K562 (cell line): ENCODE data around the gene DGCR8. TPM values are rescaled to one million over a fixed set of nuclear protein-coding genes. Genes with fewer than 3 reads are reported as not detected.

Source experiments
- ATAC-seq: fragments of 200-7000 bp; cut with Tn5 transposase; 3 replicates; pipeline ENCODE4 v1.9.1; 2020; ENCODE audit warnings: moderate library complexity
- BruUV-seq: library from RNA; stranded (reverse); fragments of 400-500 nt; replicated peaks from 2 replicates; lab custom pipeline; 2021; lab: Mats Ljungman, UMichigan
- CTCF ChIA-PET: fragments of 300-600 bp; formaldehyde crosslinking; extraction: SDS; loops from one replicate; lab custom pipeline; 2021; ENCODE audit warnings: low intra/inter-chr PET ratio; lab: Yijun Ruan, JAX
- POLR2A ChIA-PET: fragments of 300-600, 350-650 bp; sonication (Branson Sonifier 250); formaldehyde crosslinking; extraction: SDS; loops from one replicate; lab custom pipeline; 2021; ENCODE audit warnings: antibody characterized with exemption, inconsistent platforms; lab: Yijun Ruan, JAX
- DNase-seq, 4 experiments: peaks; one replicate each; pipeline versions ENCODE4 v3.0.0 to v3.0.0-alpha.2; 2011 to 2018; ENCODE audit warnings: low spot score in 3 of 4, mixed read lengths in 3 of 4; ENCODE audit errors: extremely low read depth in 1 of 4
- FAIRE-seq: peaks from 2 replicates; lab custom pipeline; 2011; peaks lifted over from hg19 to GRCh38; lab: Jason Lieb, UNC
- H2AFZ ChIP-seq: 2 replicates; pipeline ENCODE4 v1.6.0; 2011; ENCODE audit warnings: low read depth, low read length, control low read depth, inconsistent platforms
- H3K27ac ChIP-seq: fragments of 200-600 bp; 3 replicates; pipeline ENCODE4 v1.8.0; 2011; ENCODE audit warnings: low read depth, mild to moderate bottlenecking, control low read depth, inconsistent platforms, low read length, moderate library complexity, mixed read lengths; ENCODE audit errors: extremely low read depth
- H3K27me3 ChIP-seq, 2 experiments: fragments of 300-600 bp in 1 of 2; 2 replicates in 1 of 2; 3 replicates in 1 of 2; pipeline versions ENCODE4 v1.6.0 to v1.8.0; 2011; ENCODE audit warnings: inconsistent platforms in 2 of 2, low read length in 2 of 2, mild to moderate bottlenecking in 1 of 2, mixed read lengths in 1 of 2, moderate library complexity in 1 of 2; ENCODE audit not compliant: control insufficient read depth in 2 of 2, insufficient read depth in 2 of 2
- H3K36me3 ChIP-seq: fragments of 300-600 bp; 3 replicates; pipeline ENCODE4 v1.8.0; 2011; ENCODE audit warnings: mild to moderate bottlenecking, low read length, inconsistent platforms; ENCODE audit not compliant: control insufficient read depth, insufficient read depth
- H3K4me1 ChIP-seq, 2 experiments: fragments of 200-600 bp in 1 of 2; replicated peaks in 1 of 2; 2 replicates in 1 of 2; 3 replicates in 1 of 2; pipeline versions ENCODE4 v1.5.1 to v1.8.0; 2011; ENCODE audit warnings: inconsistent platforms in 2 of 2, low read length in 2 of 2, mild to moderate bottlenecking in 1 of 2, mixed read lengths in 1 of 2, moderate library complexity in 1 of 2; ENCODE audit not compliant: control insufficient read depth in 2 of 2, insufficient read depth in 2 of 2
- H3K4me2 ChIP-seq: 2 replicates; pipeline ENCODE4 v1.6.1; 2011; ENCODE audit warnings: low read length, control low read depth, inconsistent platforms, mixed read lengths; ENCODE audit not compliant: insufficient read depth
- H3K4me3 ChIP-seq: fragments of 200-600 bp; sonication (generic), shearing (Covaris generic); 2 replicates; pipeline ENCODE4 v1.5.1; 2016; ENCODE audit warnings: control low read depth, inconsistent platforms
- H3K79me2 ChIP-seq: fragments of 200-600 bp; 3 replicates; pipeline ENCODE4 v1.8.0; 2011; ENCODE audit warnings: low read length, inconsistent platforms; ENCODE audit not compliant: control insufficient read depth, insufficient read depth
- H3K9ac ChIP-seq, 2 experiments: 2 replicates each; pipeline versions ENCODE4 v1.6.0 to v1.6.1; 2011; ENCODE audit warnings: low read depth in 2 of 2, low read length in 2 of 2, control low read depth in 1 of 2, inconsistent platforms in 1 of 2, mild to moderate bottlenecking in 1 of 2, mixed read lengths in 1 of 2; ENCODE audit not compliant: insufficient read depth in 1 of 2
- H3K9me1 ChIP-seq: one replicate; pipeline ENCODE4 v1.6.0; 2011; ENCODE audit warnings: inconsistent platforms, mild to moderate bottlenecking, low read length, moderate library complexity; ENCODE audit not compliant: control insufficient read depth, insufficient read depth
- H3K9me3 ChIP-seq: replicated peaks from 2 replicates; pipeline ENCODE4 v1.5.1; 2011; ENCODE audit warnings: low read depth, low read length, inconsistent platforms; ENCODE audit not compliant: control insufficient read depth, insufficient read depth
- H4K20me1 ChIP-seq: replicated peaks from 2 replicates; pipeline ENCODE4 v1.6.1; 2011; ENCODE audit warnings: low read length, inconsistent platforms, mixed read lengths; ENCODE audit not compliant: control insufficient read depth, insufficient read depth
- ATF1 ChIP-seq, 2 experiments: fragments of 450-650 bp in 1 of 2; IDR thresholded peaks; 2 replicates each; pipeline ENCODE4 v1.6.1; 2016; ENCODE audit warnings: missing compliant biosample characterization in 1 of 2, missing genetic modification characterization in 1 of 2
- BCOR ChIP-seq: fragments of 450-650 bp; IDR thresholded peaks from 2 replicates; pipeline ENCODE4 v1.6.1; 2016
- CHCHD3 ChIP-seq: fragments of 250-450 bp; sonication (Bioruptor Pico); IDR thresholded peaks from 2 replicates; pipeline ENCODE4 v2.1.2; 2022; ENCODE audit warnings: mild to moderate bottlenecking
- DPF2 ChIP-seq: fragments of 450-650 bp; IDR thresholded peaks from 2 replicates; pipeline ENCODE4 v1.6.1; 2016
- MCM3 ChIP-seq: fragments of 450-650 bp; IDR thresholded peaks from 2 replicates; pipeline ENCODE4 v1.6.1; 2016
- POLR2G ChIP-seq: fragments of 200-400 bp; formaldehyde crosslinking; IDR thresholded peaks from 2 replicates; pipeline ENCODE4 v1.6.1; 2017; ENCODE audit warnings: low read depth, mild to moderate bottlenecking, antibody characterized with exemption, low read length, moderate library complexity
- RBFOX2 ChIP-seq: fragments of 200-400 bp; formaldehyde crosslinking; IDR thresholded peaks from 2 replicates; pipeline ENCODE4 v1.6.1; 2017; ENCODE audit warnings: low read depth, mild to moderate bottlenecking, low read length, moderate library complexity
- SAP30 ChIP-seq: fragments of 200-600 bp; sonication (generic); IDR thresholded peaks from 2 replicates; pipeline ENCODE4 v1.6.1; 2012; ENCODE audit warnings: borderline replicate concordance, low read depth, mild to moderate bottlenecking, moderate library complexity, low read length, control low read depth, inconsistent platforms; ENCODE audit not compliant: insufficient read depth, poor library complexity, severe bottlenecking
- SMAD3 ChIP-seq: fragments of 450-650 bp; formaldehyde crosslinking; conservative IDR thresholded peaks from 2 replicates; pipeline ENCODE4 v1.4.0; 2020; ENCODE audit warnings: mild to moderate bottlenecking
- SMAD4 ChIP-seq: fragments of 250-450 bp; sonication (Bioruptor Pico); conservative IDR thresholded peaks from 2 replicates; pipeline ENCODE4 v1.8.0; 2021; ENCODE audit warnings: inconsistent platforms, mild to moderate bottlenecking, moderate library complexity
- TEAD1 ChIP-seq, 2 experiments: fragments of 450-650 bp in 1 of 2; sonication (generic) in 1 of 2; formaldehyde crosslinking; IDR thresholded peaks; 2 replicates each; pipeline versions ENCODE4 v1.4.0 to v1.8.0; 2020 to 2022; ENCODE audit warnings: mild to moderate bottlenecking in 2 of 2, missing genetic modification reagents in 1 of 2
- THRA ChIP-seq: fragments of 450-650 bp; IDR thresholded peaks from 2 replicates; pipeline ENCODE4 v1.6.1; 2017; ENCODE audit warnings: mild to moderate bottlenecking, moderate library complexity
- ZFP30 ChIP-seq: fragments of 250-450 bp; sonication (Bioruptor Pico); IDR thresholded peaks from 2 replicates; pipeline ENCODE4 v1.8.0; 2022; ENCODE audit warnings: moderate library complexity, mild to moderate bottlenecking, inconsistent platforms, borderline replicate concordance
- ZNF239 ChIP-seq: fragments of 250-450 bp; sonication (Bioruptor Pico); IDR thresholded peaks from 2 replicates; pipeline ENCODE4 v1.4.0; 2020; ENCODE audit warnings: mild to moderate bottlenecking
- ZNF3 ChIP-seq: fragments of 250-450 bp; sonication (Bioruptor Pico); IDR thresholded peaks from 2 replicates; pipeline ENCODE4 v1.5.0; 2021; ENCODE audit warnings: mild to moderate bottlenecking, moderate library complexity
- ZNF408 ChIP-seq: fragments of 250-450 bp; sonication (Bioruptor Pico); IDR thresholded peaks from 2 replicates; pipeline ENCODE4 v1.4.0; 2020; ENCODE audit warnings: low read depth, mild to moderate bottlenecking, moderate library complexity
- ZNF449 ChIP-seq: fragments of 250-450 bp; sonication (Bioruptor Pico); IDR thresholded peaks from 2 replicates; pipeline ENCODE4 v1.8.0; 2022; ENCODE audit warnings: moderate library complexity, mild to moderate bottlenecking, inconsistent platforms
- WGBS: fragments of 100-300 bp; shearing (Covaris generic); methylation state at CpG from one replicate; pipeline ENCODE4 v1.1.6; 2016; ENCODE audit warnings: low coverage, mixed read lengths; ENCODE audit not compliant: insufficient coverage; ENCODE audit errors: missing lambda C conversion rate; 5-methylcytosine and 5-hydroxymethylcytosine counted together
- in situ Hi-C: fragments of 300-500 bp; cut with MboI; formaldehyde crosslinking; loops from 4 replicates; pipeline ENCODE4 v1.15.0; 2018; ENCODE audit warnings: inconsistent platforms, mixed read lengths
- intact Hi-C: fragments of 100-400 bp; cut with micrococcal nuclease; formaldehyde crosslinking; loops from 2 replicates; pipeline ENCODE4 v1.14.2; 2022
- polyA plus RNA-seq, 8 experiments: library from polyadenylated mRNA; depleted of rRNA in 4 of 8; stranded (reverse) in 5 of 8; unstranded in 3 of 8; fragments of >200 nt; fragmentation: Nextera tagmentation in 2 of 8; fragmentation: Illumina TruSeq in 1 of 8; extraction: Ambion mirVana in 2 of 8; extraction: Trizol in 1 of 8; gene quantifications; 2 replicates each; pipeline versions ENCODE4 v1.2.1 to v1.2.3, GENCODE V29; 2011 to 2014; ENCODE audit warnings: inconsistent platforms in 1 of 8, missing spikeins in 1 of 8
- total RNA-seq, 7 experiments: library from RNA; depleted of rRNA in 6 of 7; stranded (reverse); fragments of >200 nt in 6 of 7; fragmentation: Illumina TruSeq in 2 of 7; extraction: Trizol in 2 of 7; gene quantifications; 2 replicates each; pipeline versions ENCODE4 v1.2.1 to v1.2.3, GENCODE V29; 2011 to 2021; ENCODE audit warnings: low replicate concordance in 1 of 7
- TF ChIP-seq, protein P1 (sequence below): fragments of 450-650 bp; IDR thresholded peaks from 2 replicates; pipeline ENCODE4 v1.6.1; 2017; ENCODE audit warnings: antibody characterized with exemption

DGCR8 gene
- total and polyA plus RNA-seq, 9 of the 15 experiments (the other 6 are each of a cell fraction or from before 2014, with no cell fraction given), result 5.9 to 144 (median 80.1) TPM

- TF ChIP-seq CHCHD3 (CRISPR knock-in tag), result no peak
- TF ChIP-seq SMAD3 (CRISPR knock-in tag), result no peak
- TF ChIP-seq THRA, result no peak
- peak; percentile 33; the same call in 1 of the 2 replicates for TF ChIP-seq BCOR
- TF ChIP-seq ZNF449 (CRISPR knock-in tag), result no peak
- TF ChIP-seq ZNF239 (CRISPR knock-in tag), result no peak
- TF ChIP-seq MCM3, result no peak
- TF ChIP-seq TEAD1 (CRISPR knock-in tag; IDR thresholded peaks at IDR 0.05), result no peak
- no peak for TF ChIP-seq DPF2
Observed at GRCh38 chr22:20055144-20055543, 24.9 kb upstream of the DGCR8 start (continued).

DNA sequence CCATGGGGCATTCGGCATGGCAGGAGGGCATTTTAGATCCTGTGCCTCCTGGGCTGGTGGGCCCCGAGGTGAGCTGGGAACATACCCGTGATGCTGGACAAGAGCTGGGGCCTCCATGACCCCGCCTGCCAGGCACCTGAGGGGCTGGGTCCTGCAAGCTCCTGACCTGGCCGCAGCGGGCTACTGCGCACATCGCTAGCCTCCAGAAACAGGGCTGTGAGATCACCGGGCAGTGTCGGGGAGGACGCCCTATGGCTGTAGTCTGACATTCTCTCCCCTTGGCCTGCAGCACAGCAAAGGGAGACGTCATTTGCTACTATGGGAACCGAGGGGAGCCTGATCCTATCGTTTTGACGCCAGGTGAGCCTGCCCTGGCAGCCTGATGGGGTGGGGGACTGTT, 24.4 kb upstream of the DGCR8 start:
- in situ Hi-C loops (no loop called here), intact Hi-C loops (no loop called here)
- CTCF ChIA-PET, result no interaction called here
- peaks cover 21% of the 10 kb centered on the region for H3K9me1 ChIP-seq
- H4K20me1 ChIP-seq, result peaks cover 6% of the 10 kb centered on the region; the same call in 1 of the 2 replicates
- POLR2A ChIA-PET, result interaction anchor here (0.8 to 3.3 kb wide), 4 partner anchors 10 to 42 kb away, joined by 3 to 10 read pairs (median 6); no protein-coding TSS in a partner anchor
- H3K36me3 ChIP-seq, result peaks cover 75% of the 10 kb centered on the region; the same call in 2 of the 3 replicates
- no peak overlapping the region for H3K4me3 ChIP-seq
- peaks cover 28 to 78% of the 10 kb centered on the region in 2 experiments for H3K4me1 ChIP-seq
- no peaks in the 10 kb centered on the region for H3K27me3 ChIP-seq
- no peaks in the 10 kb centered on the region for H3K9me3 ChIP-seq
- FAIRE-seq (no peak), ATAC-seq (no peak), DNase-seq (no peak)
- no peak overlapping the region for H3K27ac ChIP-seq
- H2AFZ ChIP-seq, result no peak overlapping the region
- H3K4me2 ChIP-seq, result no peak overlapping the region
- H3K79me2 ChIP-seq, result peaks cover 8% of the 10 kb centered on the region; the same call in 2 of the 3 replicates
- BruUV-seq, result no TSS peak
- 84% methylated on average over 15 of the region's 15 CpGs for whole genome bisulfite sequencing
- peak overlapping the region in 1 of 2 experiments; percentile 46; a peak in 2 of 4 replicates for H3K9ac ChIP-seq
- TF ChIP-seq ZNF408 (CRISPR knock-in tag) (0 out of 2 replicates have a peak, but pooled peaks have one; percentile 11), SAP30 (no peak), ATF1 (CRISPR knock-in tag; IDR thresholded peaks at IDR 0.05) (0 out of 2 replicates have a peak, but pooled peaks have one; percentile 34), ATF1 (tag; IDR thresholded peaks at IDR 0.05) (no peak), RBFOX2 (peak; percentile 21; the same call in 1 of the 2 replicates), ZNF3 (CRISPR knock-in tag) (no peak), SMAD4 (no peak), ZFP30 (CRISPR knock-in tag) (no peak), POLR2G (peak; percentile 54; the same call in 1 of the 2 replicates)
- TF ChIP-seq, protein P1, sequence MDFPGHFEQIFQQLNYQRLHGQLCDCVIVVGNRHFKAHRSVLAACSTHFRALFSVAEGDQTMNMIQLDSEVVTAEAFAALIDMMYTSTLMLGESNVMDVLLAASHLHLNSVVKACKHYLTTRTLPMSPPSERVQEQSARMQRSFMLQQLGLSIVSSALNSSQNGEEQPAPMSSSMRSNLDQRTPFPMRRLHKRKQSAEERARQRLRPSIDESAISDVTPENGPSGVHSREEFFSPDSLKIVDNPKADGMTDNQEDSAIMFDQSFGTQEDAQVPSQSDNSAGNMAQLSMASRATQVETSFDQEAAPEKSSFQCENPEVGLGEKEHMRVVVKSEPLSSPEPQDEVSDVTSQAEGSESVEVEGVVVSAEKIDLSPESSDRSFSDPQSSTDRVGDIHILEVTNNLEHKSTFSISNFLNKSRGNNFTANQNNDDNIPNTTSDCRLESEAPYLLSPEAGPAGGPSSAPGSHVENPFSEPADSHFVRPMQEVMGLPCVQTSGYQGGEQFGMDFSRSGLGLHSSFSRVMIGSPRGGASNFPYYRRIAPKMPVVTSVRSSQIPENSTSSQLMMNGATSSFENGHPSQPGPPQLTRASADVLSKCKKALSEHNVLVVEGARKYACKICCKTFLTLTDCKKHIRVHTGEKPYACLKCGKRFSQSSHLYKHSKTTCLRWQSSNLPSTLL, result no peak
